HepG2 (cell line): ENCODE measurements around the gene SIX4. TPM values are rescaled to one million over a fixed set of nuclear protein-coding genes. Genes with fewer than 3 reads are reported as not detected.
A peak's percentile ranks its signal among the peaks of the same experiment; 100 is the strongest.

Experiments used
- CEBPZ ChIP-seq: IDR thresholded peaks from 2 replicates; pipeline ENCODE4 v1.6.1; 2012; ENCODE audit warnings: low read length, improper control_type of control experiment
- E2F1 ChIP-seq: sonication (generic); formaldehyde crosslinking; IDR thresholded peaks from 2 replicates; pipeline ENCODE4 v1.5.0; 2020; ENCODE audit warnings: missing genetic modification reagents
- EEA1 ChIP-seq: sonication (generic); formaldehyde crosslinking; IDR thresholded peaks from 2 replicates; pipeline ENCODE4 v1.5.1; 2020; ENCODE audit warnings: mild to moderate bottlenecking, missing genetic modification reagents, borderline replicate concordance
- FOSL2 ChIP-seq: sonication (generic); formaldehyde crosslinking; IDR thresholded peaks from 2 replicates; pipeline ENCODE4 v1.4.0; 2020; ENCODE audit warnings: missing genetic modification reagents
- HOXA5 ChIP-seq: sonication (generic); formaldehyde crosslinking; IDR thresholded peaks from 2 replicates; pipeline ENCODE4 v1.4.0; 2020; ENCODE audit warnings: missing genetic modification reagents
- MBD4 ChIP-seq: IDR thresholded peaks from 2 replicates; pipeline ENCODE4 v1.6.1; 2012; ENCODE audit warnings: low read length, inconsistent platforms, borderline replicate concordance
- MIXL1 ChIP-seq: IDR thresholded peaks from 2 replicates; pipeline ENCODE4 v1.6.1; 2016
- SOX6 ChIP-seq, 2 experiments: fragments of 450-650 bp in 1 of 2; sonication (generic) in 1 of 2; formaldehyde crosslinking in 1 of 2; IDR thresholded peaks; 2 replicates each; pipeline versions ENCODE4 v1.4.0 to v1.6.1; 2017 to 2020; ENCODE audit warnings: antibody characterized with exemption in 1 of 2, mild to moderate bottlenecking in 1 of 2, missing genetic modification reagents in 1 of 2
- THAP7 ChIP-seq: sonication (generic); formaldehyde crosslinking; IDR thresholded peaks from 2 replicates; pipeline ENCODE4 v1.8.1; 2023; ENCODE audit warnings: mild to moderate bottlenecking, missing genetic modification reagents
- ZEB1 ChIP-seq: IDR thresholded peaks from 2 replicates; pipeline ENCODE4 v1.6.1; 2012; ENCODE audit warnings: mild to moderate bottlenecking, low read depth, inconsistent platforms; ENCODE audit not compliant: insufficient replicate concordance
- ZNF280B ChIP-seq: sonication (generic); formaldehyde crosslinking; IDR thresholded peaks from 2 replicates; pipeline ENCODE4 v1.5.0; 2020; ENCODE audit warnings: missing genetic modification reagents, mild to moderate bottlenecking, borderline replicate concordance
- ZNF441 ChIP-seq: sonication (generic); formaldehyde crosslinking; IDR thresholded peaks from 2 replicates; pipeline ENCODE4 v1.7.0; 2021; ENCODE audit warnings: missing genetic modification reagents, borderline replicate concordance
- ZNF572 ChIP-seq: sonication (generic); formaldehyde crosslinking; IDR thresholded peaks from 2 replicates; pipeline ENCODE4 v1.5.1; 2020; ENCODE audit warnings: mild to moderate bottlenecking, missing genetic modification reagents
- polyA plus RNA-seq, 8 experiments: library from polyadenylated mRNA; depleted of rRNA in 3 of 8; stranded (reverse) in 7 of 8; unstranded in 1 of 8; fragments of >200 nt; fragmentation: Illumina TruSeq in 4 of 8; extraction: Trizol in 4 of 8; gene quantifications; 2 replicates each; pipeline versions ENCODE4 v1.2.1 to v1.2.3, GENCODE V29; 2011 to 2016; ENCODE audit warnings: low read depth in 4 of 8, missing spikeins in 1 of 8, mixed read lengths in 1 of 8; ENCODE audit not compliant: insufficient read depth in 1 of 8
- total RNA-seq, 5 experiments: library from RNA; depleted of rRNA; stranded (reverse); fragments of >200 nt; fragmentation: Illumina TruSeq; extraction: Trizol; gene quantifications; 2 replicates each; pipeline ENCODE4 v1.2.3, GENCODE V29; 2016; ENCODE audit warnings: low read depth in 1 of 5

SIX4 gene
- total and polyA plus RNA-seq, 2 of the 13 experiments (the other 11 are each of a cell fraction or from before 2014, with no cell fraction given): 5.0 to 6.0 TPM

- no peak for TF ChIP-seq CEBPZ
- no peak for TF ChIP-seq ZNF441 (CRISPR knock-in tag)
- no peak for TF ChIP-seq MIXL1
- TF ChIP-seq E2F1: no peak
- peak; percentile 61 for TF ChIP-seq FOSL2 (CRISPR knock-in tag)
- TF ChIP-seq ZNF572: no peak
- no peak for TF ChIP-seq MBD4
- no peak for TF ChIP-seq ZNF280B
- no peak for TF ChIP-seq SOX6 (IDR thresholded peaks at IDR 0.05)
- TF ChIP-seq SOX6 (CRISPR knock-in tag; IDR thresholded peaks at IDR 0.05): 0 out of 2 replicates have a peak, but pooled peaks have one; percentile 26
- no peak for TF ChIP-seq EEA1 (CRISPR knock-in tag)
- peak; percentile 76 for TF ChIP-seq ZEB1
- no peak for TF ChIP-seq THAP7
- TF ChIP-seq HOXA5 (CRISPR knock-in tag): no peak
Measured at GRCh38 chr14:60760644-60761364, 36.7 kb upstream of the SIX4 start (continued).
